ENCODE data around the gene BMPR1B. TPM values are rescaled to one million over a fixed set of nuclear protein-coding genes. Genes with fewer than 3 reads are reported as not detected.

The BMPR1B gene
- total and polyA plus RNA-seq, 2 of the 8 experiments (the other 6 are each of a cell fraction or from before 2014, with no cell fraction given): 0.14 to 1.1 TPM

DNA sequence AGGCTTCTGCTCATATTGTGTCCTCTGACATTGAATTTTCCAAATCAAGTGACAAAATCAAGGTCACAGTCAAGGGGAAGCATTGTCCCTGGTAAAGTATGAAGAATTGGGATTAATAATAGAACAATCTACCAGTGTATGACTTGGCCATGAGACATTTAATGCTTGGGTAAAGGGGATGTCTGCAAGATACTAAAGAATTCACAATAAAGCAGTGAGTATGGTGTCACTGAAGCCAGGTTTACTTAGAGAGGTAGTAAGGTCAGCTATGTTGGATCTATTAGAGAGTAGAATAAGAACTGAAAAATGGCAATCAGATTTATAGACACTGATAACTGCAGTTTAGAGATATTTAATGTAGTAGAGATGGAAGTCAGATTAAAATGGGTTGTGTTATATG is 349.2 kb downstream of the BMPR1B start:
- no peak overlapping the region for H3K14ac ChIP-seq (ENCODE audit: insufficient read length)
- H2AFZ ChIP-seq (ENCODE audit: low read length): no peak overlapping the region
- no peak overlapping the region for H3K56ac ChIP-seq (replicated peaks; ENCODE audit: insufficient read length, low read depth, low read length)
- H3K4ac ChIP-seq (replicated peaks; ENCODE audit: insufficient read length, low read depth, low read length): no peak overlapping the region
- H2BK20ac ChIP-seq (ENCODE audit: low read length): no peak overlapping the region
- ChIA-PET POLR2A (ENCODE audit: partially characterized antibody) (no interaction called here), CTCF (ENCODE audit: partially characterized antibody) (no interaction called here)
- DNase-seq (ENCODE audit: low read depth in 1 of 2, low spot score in 2 of 2) (no peak), FAIRE-seq (no peak)
- no peaks in the 10 kb centered on the region for H3K79me2 ChIP-seq (ENCODE audit: control insufficient read depth in 1 of 2, insufficient read depth in 2 of 2, low read length in 2 of 2)
- H3K23ac ChIP-seq (ENCODE audit: insufficient read length): no peak overlapping the region
- H4K5ac ChIP-seq (ENCODE audit: insufficient read length, low read depth, low read length): no peak overlapping the region
- no peak overlapping the region for H3K4me3 ChIP-seq (ENCODE audit: extremely low read depth in 1 of 4, insufficient read depth in 2 of 4, low read depth in 3 of 4, low read length in 4 of 4)
- no peaks in the 10 kb centered on the region; a peak in 1 of 8 replicates for H3K36me3 ChIP-seq (ENCODE audit: control insufficient read depth in 2 of 4, insufficient read depth in 4 of 4, low read length in 3 of 4)
- no peak overlapping the region for H4K91ac ChIP-seq (replicated peaks; ENCODE audit: insufficient read length, low read length)
- no peaks in the 10 kb centered on the region for H3K4me1 ChIP-seq (replicated peaks in 1 of 4; ENCODE audit: control insufficient read depth in 3 of 4, insufficient read depth in 4 of 4, low read length in 3 of 4)
- H2BK120ac ChIP-seq (replicated peaks; ENCODE audit: low read depth, low read length): no peak overlapping the region
- H2BK15ac ChIP-seq (ENCODE audit: low read length): no peak overlapping the region
- no peaks in the 10 kb centered on the region for H4K20me1 ChIP-seq (replicated peaks in 1 of 2; ENCODE audit: control insufficient read depth in 1 of 2, insufficient read depth in 2 of 2, low read length in 2 of 2)
- H4K8ac ChIP-seq (ENCODE audit: extremely low read depth, insufficient read depth, low read length): no peak overlapping the region
- H3K18ac ChIP-seq (ENCODE audit: extremely low read depth, low read length): no peak overlapping the region
- no peaks in the 10 kb centered on the region for H3K9me3 ChIP-seq (ENCODE audit: insufficient read depth in 2 of 2, low read depth in 1 of 2, low read length in 1 of 2)
- no peaks in the 10 kb centered on the region for H3K79me1 ChIP-seq (ENCODE audit: low read depth, low read length)
- no peaks in the 10 kb centered on the region for H3K27me3 ChIP-seq (replicated peaks in 1 of 4; ENCODE audit: control insufficient read depth in 3 of 4, extremely low read depth in 1 of 4, insufficient read depth in 3 of 4, low read length in 3 of 4)
- no peak overlapping the region for H3K27ac ChIP-seq (ENCODE audit: low read depth, low read length)
- no peak overlapping the region for H3K4me2 ChIP-seq (ENCODE audit: insufficient read depth in 1 of 2, low read depth in 2 of 2, low read length in 2 of 2)
- H3K9ac ChIP-seq (replicated peaks in 1 of 4; ENCODE audit: extremely low read depth in 1 of 4, low read depth in 3 of 4, low read length in 3 of 4): no peak overlapping the region
- no peaks in the 10 kb centered on the region; the same call in 1 of the 2 replicates for H3K23me2 ChIP-seq (ENCODE audit: low read depth, low read length)
- no peak overlapping the region for H2AK5ac ChIP-seq (ENCODE audit: low read depth, low read length)
- no peak overlapping the region for H2BK12ac ChIP-seq (ENCODE audit: low read depth, low read length)
- H2BK5ac ChIP-seq (ENCODE audit: low read depth, low read length): no peak overlapping the region
- TF ChIP-seq KDM4A (IDR thresholded peaks at IDR 0.05; ENCODE audit: low read depth, low read length, severe bottlenecking) (no peak), TCF12 (IDR thresholded peaks at IDR 0.05; ENCODE audit: low read depth, low read length) (no peak), NANOG (IDR thresholded peaks at IDR 0.05; ENCODE audit: insufficient read depth, low read depth, low read length, poor library complexity, severe bottlenecking) (no peak), JUN (IDR thresholded peaks at IDR 0.05; ENCODE audit: low read depth, low read length) (no peak), JUND (IDR thresholded peaks at IDR 0.05; ENCODE audit: low read length) (no peak), ZNF274 (IDR thresholded peaks at IDR 0.05; ENCODE audit: borderline replicate concordance, extremely low read depth, low read length) (no peak), SP1 (IDR thresholded peaks at IDR 0.05; ENCODE audit: low read depth, low read length) (no peak), BCL11A (IDR thresholded peaks at IDR 0.05; ENCODE audit: low read depth in 2 of 2, low read length in 2 of 2) (no peak), SIN3A (conservative IDR thresholded peaks at IDR 0.05 in 1 of 2, IDR thresholded peaks at IDR 0.05 in 1 of 2; ENCODE audit: low read depth in 1 of 2, low read length in 2 of 2) (no peak)
- TF ChIP-seq, protein P1, sequence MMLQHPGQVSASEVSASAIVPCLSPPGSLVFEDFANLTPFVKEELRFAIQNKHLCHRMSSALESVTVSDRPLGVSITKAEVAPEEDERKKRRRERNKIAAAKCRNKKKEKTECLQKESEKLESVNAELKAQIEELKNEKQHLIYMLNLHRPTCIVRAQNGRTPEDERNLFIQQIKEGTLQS (IDR thresholded peaks at IDR 0.05; ENCODE audit: insufficient read depth, low read depth, low read length): no peak

Measured in H1 (cell line).